Measurements from ENCODE around the gene ITGAV.

ITGAV gene

GRCh38 chr2:186575856-186576255, 14.0 kb upstream of the ITGAV start:
- DNase-seq, result no peak

- DNase-seq, result no peak
Measured at GRCh38 chr2:186576614-186577013, 13.2 kb upstream of the ITGAV start.

- DNase-seq, result no peak
Measured at GRCh38 chr2:186582698-186583097, 7.2 kb upstream of the ITGAV start.

GRCh38 chr2:186584053-186584452, 5.8 kb upstream of the ITGAV start:
- DNase-seq, result no peak

GRCh38 chr2:186588421-186588820, 1.4 kb upstream of the ITGAV start:
- DNase-seq, result no peak

GRCh38 chr2:186588940-186589611, 780 bp upstream of the ITGAV start:
- no peak for DNase-seq

- no peak for DNase-seq
Measured at GRCh38 chr2:186590350-186590758, 498 bp downstream of the ITGAV start.

- no peak for DNase-seq
Measured at GRCh38 chr2:186590759-186591505, 1.1 kb downstream of the ITGAV start.

GRCh38 chr2:186591506-186591890, 1.6 kb downstream of the ITGAV start:
- DNase-seq, result no peak

- no peak for DNase-seq
Measured at GRCh38 chr2:186592137-186592875, 2.5 kb downstream of the ITGAV start.

- no peak for DNase-seq
Measured at GRCh38 chr2:186593523-186593922, 3.7 kb downstream of the ITGAV start.

- no peak for DNase-seq
Measured at GRCh38 chr2:186594001-186594722, 4.3 kb downstream of the ITGAV start.

- DNase-seq, result no peak
Measured at GRCh38 chr2:186595219-186595618, 5.4 kb downstream of the ITGAV start.

GRCh38 chr2:186599186-186599778, 9.4 kb downstream of the ITGAV start:
- DNase-seq, result no peak

- DNase-seq, result no peak
Measured at GRCh38 chr2:186603286-186603685, 13.4 kb downstream of the ITGAV start.

GRCh38 chr2:186605041-186605440, 15.2 kb downstream of the ITGAV start:
- no peak for DNase-seq

- DNase-seq, result no peak
Measured at GRCh38 chr2:186607660-186608324, 17.9 kb downstream of the ITGAV start.

- DNase-seq, result no peak
Measured at GRCh38 chr2:186610785-186611184, 20.9 kb downstream of the ITGAV start.

- DNase-seq, result no peak
Measured at GRCh38 chr2:186611526-186611925, 21.7 kb downstream of the ITGAV start.

- no peak for DNase-seq
Measured at GRCh38 chr2:186612026-186612425, 22.2 kb downstream of the ITGAV start.

GRCh38 chr2:186612555-186613440, 22.9 kb downstream of the ITGAV start:
- no peak for DNase-seq

Measured in activated naive CD4-positive, alpha-beta T cell treated with Interleukin-2 at 50 U/mL for 16 hours (primary cell).